Measurements from ENCODE around the gene CSNK1G2. TPM values are rescaled to one million over a fixed set of nuclear protein-coding genes. Genes with fewer than 3 reads are reported as not detected.

The CSNK1G2 gene
- total and polyA plus RNA-seq, 12 donors: 30.0 to 120 (median 73.6) TPM

- Histone ChIP-seq H3K4me3 (peak overlapping the region in 2 of 4 donors; percentile 23 to 83), H3K27me3 (no peaks in the 10 kb centered on the region), H3K27ac (peak overlapping the region; percentile 30 to 89 (median 78)), H3K4me1 (replicated peaks in 1 of 2) (peaks cover 6 to 25% of the 10 kb centered on the region in 2 donors), H3K36me3 (replicated peaks in 1 of 2) (no peaks in the 10 kb centered on the region), H3K9me3 (replicated peaks in 1 of 3) (no peaks in the 10 kb centered on the region)
- TF ChIP-seq POLR2A (IDR thresholded peaks at IDR 0.05): no peak
- TF ChIP-seq, protein P1, sequence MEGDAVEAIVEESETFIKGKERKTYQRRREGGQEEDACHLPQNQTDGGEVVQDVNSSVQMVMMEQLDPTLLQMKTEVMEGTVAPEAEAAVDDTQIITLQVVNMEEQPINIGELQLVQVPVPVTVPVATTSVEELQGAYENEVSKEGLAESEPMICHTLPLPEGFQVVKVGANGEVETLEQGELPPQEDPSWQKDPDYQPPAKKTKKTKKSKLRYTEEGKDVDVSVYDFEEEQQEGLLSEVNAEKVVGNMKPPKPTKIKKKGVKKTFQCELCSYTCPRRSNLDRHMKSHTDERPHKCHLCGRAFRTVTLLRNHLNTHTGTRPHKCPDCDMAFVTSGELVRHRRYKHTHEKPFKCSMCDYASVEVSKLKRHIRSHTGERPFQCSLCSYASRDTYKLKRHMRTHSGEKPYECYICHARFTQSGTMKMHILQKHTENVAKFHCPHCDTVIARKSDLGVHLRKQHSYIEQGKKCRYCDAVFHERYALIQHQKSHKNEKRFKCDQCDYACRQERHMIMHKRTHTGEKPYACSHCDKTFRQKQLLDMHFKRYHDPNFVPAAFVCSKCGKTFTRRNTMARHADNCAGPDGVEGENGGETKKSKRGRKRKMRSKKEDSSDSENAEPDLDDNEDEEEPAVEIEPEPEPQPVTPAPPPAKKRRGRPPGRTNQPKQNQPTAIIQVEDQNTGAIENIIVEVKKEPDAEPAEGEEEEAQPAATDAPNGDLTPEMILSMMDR (IDR thresholded peaks at IDR 0.05): no peak
- no peak for DNase-seq
- intact Hi-C loops (cut with DNase I): no loop called here
- WGBS, 4 donors: 63 to 74% (median 69%) methylated on average over 15 of the region's 15 CpGs
Observed at GRCh38 chr19:1905863-1906375, 35.1 kb upstream of the CSNK1G2 start.

GRCh38 chr19:1906985-1907562 lies 33.9 kb upstream of the CSNK1G2 start:
- peaks cover 6 to 25% of the 10 kb centered on the region in 2 donors for H3K4me1 ChIP-seq (replicated peaks in 1 of 2)

DNA sequence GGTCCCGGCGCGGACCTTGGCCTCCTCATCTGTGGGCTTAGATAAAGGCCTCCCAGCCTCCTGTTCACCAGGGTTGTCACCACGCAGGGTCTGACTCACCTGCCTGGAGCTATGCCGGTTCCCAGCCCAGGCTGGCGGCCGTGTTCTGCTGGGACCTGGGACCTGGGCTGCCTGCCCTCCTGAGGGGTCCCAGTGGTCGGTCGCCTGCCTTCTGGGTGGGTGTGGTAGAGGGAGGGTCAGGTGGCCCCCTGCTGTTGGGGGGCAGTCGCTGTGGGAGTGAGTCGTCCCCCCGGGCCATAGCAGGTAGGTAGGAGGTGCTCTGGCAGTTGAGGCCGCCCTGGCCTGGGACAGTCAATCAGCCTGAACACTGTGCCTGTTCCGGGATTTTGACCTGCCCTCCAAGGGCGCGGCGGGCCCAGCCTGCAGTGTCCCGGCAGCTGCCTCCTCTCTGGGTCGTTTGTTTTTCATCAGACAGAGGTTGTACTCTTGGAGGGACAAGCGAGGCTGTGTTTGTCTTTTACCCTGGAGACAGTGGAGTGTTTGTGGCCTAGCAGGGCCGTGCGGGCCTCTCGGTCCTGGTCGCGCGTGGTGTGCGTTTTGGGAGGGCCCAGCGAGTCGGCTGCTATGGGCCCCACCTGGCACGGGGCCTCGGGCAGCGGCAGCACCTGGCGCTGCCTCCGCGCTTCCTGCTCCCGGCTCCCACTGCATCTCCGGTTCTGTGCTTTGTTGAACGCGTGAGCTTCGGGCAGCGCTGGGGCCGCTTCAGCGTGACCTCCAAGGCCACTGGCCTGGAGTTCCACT lies 33.2 kb upstream of the CSNK1G2 start:
- TF ChIP-seq, protein P1 (IDR thresholded peaks at IDR 0.05): no peak
- no peak for TF ChIP-seq POLR2A (IDR thresholded peaks at IDR 0.05)
- H3K36me3 ChIP-seq (replicated peaks in 1 of 2): peaks cover 0 to 8% of the 10 kb centered on the region in 2 donors
- 61 to 76% (median 66%) methylated on average over 4 to 43 of the region's 43 CpGs for WGBS, 4 donors
- H3K9me3 ChIP-seq (replicated peaks in 1 of 3): no peaks in the 10 kb centered on the region
- H3K27me3 ChIP-seq: no peaks in the 10 kb centered on the region
- peak overlapping the region; percentile 30 to 81 (median 40) for H3K27ac ChIP-seq
- intact Hi-C loops (cut with DNase I): no loop called here
- no peak overlapping the region for H3K4me3 ChIP-seq
- peak in 5 of 7 donors; percentile 45 to 63 (median 59) for DNase-seq
- H3K4me1 ChIP-seq (replicated peaks in 1 of 2): peaks cover 6 to 25% of the 10 kb centered on the region in 2 donors

More at GRCh38 chr19:1906985-1907562, 33.9 kb upstream of the CSNK1G2 start:
- Histone ChIP-seq H3K4me3 (no peak overlapping the region), H3K27ac (peak overlapping the region in 3 of 5 donors; percentile 40 to 81 (median 74)), H3K36me3 (replicated peaks in 1 of 2) (peaks cover 0 to 1% of the 10 kb centered on the region in 2 donors), H3K27me3 (no peaks in the 10 kb centered on the region), H3K9me3 (replicated peaks in 1 of 3) (no peaks in the 10 kb centered on the region)
- no peak for TF ChIP-seq POLR2A (IDR thresholded peaks at IDR 0.05)
- TF ChIP-seq, protein P1 (IDR thresholded peaks at IDR 0.05): no peak
- no peak for DNase-seq
- WGBS, 4 donors: 90 to 93% (median 92%) methylated on average over 8 to 10 of the region's 10 CpGs
- intact Hi-C loops (cut with DNase I): no loop called here

DNA sequence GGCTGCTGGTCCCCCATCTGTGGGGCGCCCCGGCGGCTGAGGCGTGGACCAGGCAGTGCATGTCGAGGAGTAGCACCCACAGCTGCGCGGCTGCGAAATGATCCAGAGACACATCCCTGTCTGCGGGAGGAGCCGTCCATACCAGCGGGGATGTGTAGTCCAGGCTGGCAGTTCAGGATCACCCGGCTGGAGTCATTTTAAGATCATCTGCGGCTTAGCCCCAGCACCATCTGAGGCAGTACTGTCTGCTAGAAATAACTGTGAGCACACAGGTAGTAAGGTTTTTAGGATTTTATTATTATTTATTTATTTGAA lies 32.7 kb upstream of the CSNK1G2 start:
- Histone ChIP-seq H3K4me1 (replicated peaks in 1 of 2) (peaks cover 6 to 25% of the 10 kb centered on the region in 2 donors), H3K9me3 (replicated peaks in 1 of 3) (no peaks in the 10 kb centered on the region), H3K27me3 (no peaks in the 10 kb centered on the region), H3K27ac (peak overlapping the region in 2 of 5 donors; percentile 74 to 81), H3K4me3 (no peak overlapping the region), H3K36me3 (replicated peaks in 1 of 2) (peaks cover 0 to 14% of the 10 kb centered on the region in 2 donors)
- DNase-seq: no peak
- 78 to 94% (median 89%) methylated on average over 4 to 13 of the region's 13 CpGs for WGBS, 4 donors
- TF ChIP-seq, protein P1 (IDR thresholded peaks at IDR 0.05): no peak
- TF ChIP-seq POLR2A (IDR thresholded peaks at IDR 0.05): no peak
- intact Hi-C loops (cut with DNase I): no loop called here
